ENCODE measurements around the gene AHCTF1. TPM values are rescaled to one million over a fixed set of nuclear protein-coding genes. Genes with fewer than 3 reads are reported as not detected.
"Not testable (repeated sequence)": the region's sequence is repeated elsewhere in the genome, so short reads cannot be mapped to it uniquely, and the experiment has no call there.

AHCTF1 gene
- total RNA-seq, 6 donors from 2014 or later: 22.2 to 40.9 (median 29.7) TPM

DNA sequence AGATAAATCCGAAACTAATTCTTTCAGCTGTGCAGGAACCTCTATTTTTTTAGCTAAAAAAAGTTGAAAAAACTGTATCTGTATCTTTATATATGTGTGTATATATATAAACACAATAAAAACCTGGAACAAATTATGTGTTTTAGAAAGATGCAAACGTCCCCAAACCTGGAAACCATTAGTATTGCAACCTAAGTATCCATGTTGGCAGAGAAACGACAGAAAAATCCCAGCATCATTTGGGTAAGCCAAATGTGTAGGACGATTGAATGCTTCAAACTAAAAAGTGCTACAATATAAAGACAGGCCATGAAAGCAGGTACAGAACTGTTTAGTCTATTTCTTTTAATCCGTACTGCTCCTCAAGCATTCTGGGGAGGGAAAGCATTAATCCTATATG lies 87.9 kb downstream of the AHCTF1 start:
- 92 to 93% methylated on average over 5 of the region's 5 CpGs for WGBS, 2 donors
- H3K4me1 ChIP-seq: no peaks in the 10 kb centered on the region
- no peaks in the 10 kb centered on the region for H3K27me3 ChIP-seq
- H3K36me3 ChIP-seq: peaks cover 0 to 86% (median 30%) of the 10 kb centered on the region in 4 donors
- no peak overlapping the region for H3K27ac ChIP-seq
- DNase-seq (no peak), ATAC-seq (ENCODE audit: low FRiP score in 2 of 2) (no peak)
- no peak overlapping the region for H3K4me3 ChIP-seq
- H3K9me3 ChIP-seq: no peaks in the 10 kb centered on the region
- TF ChIP-seq POLR2A (IDR thresholded peaks at IDR 0.05): no peak
- TF ChIP-seq, protein P1, sequence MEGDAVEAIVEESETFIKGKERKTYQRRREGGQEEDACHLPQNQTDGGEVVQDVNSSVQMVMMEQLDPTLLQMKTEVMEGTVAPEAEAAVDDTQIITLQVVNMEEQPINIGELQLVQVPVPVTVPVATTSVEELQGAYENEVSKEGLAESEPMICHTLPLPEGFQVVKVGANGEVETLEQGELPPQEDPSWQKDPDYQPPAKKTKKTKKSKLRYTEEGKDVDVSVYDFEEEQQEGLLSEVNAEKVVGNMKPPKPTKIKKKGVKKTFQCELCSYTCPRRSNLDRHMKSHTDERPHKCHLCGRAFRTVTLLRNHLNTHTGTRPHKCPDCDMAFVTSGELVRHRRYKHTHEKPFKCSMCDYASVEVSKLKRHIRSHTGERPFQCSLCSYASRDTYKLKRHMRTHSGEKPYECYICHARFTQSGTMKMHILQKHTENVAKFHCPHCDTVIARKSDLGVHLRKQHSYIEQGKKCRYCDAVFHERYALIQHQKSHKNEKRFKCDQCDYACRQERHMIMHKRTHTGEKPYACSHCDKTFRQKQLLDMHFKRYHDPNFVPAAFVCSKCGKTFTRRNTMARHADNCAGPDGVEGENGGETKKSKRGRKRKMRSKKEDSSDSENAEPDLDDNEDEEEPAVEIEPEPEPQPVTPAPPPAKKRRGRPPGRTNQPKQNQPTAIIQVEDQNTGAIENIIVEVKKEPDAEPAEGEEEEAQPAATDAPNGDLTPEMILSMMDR (IDR thresholded peaks at IDR 0.05): no peak
- no peak for TF ChIP-seq POLR2AphosphoS5 (IDR thresholded peaks at IDR 0.05)
- TF ChIP-seq EP300 (IDR thresholded peaks at IDR 0.05): no peak

DNA sequence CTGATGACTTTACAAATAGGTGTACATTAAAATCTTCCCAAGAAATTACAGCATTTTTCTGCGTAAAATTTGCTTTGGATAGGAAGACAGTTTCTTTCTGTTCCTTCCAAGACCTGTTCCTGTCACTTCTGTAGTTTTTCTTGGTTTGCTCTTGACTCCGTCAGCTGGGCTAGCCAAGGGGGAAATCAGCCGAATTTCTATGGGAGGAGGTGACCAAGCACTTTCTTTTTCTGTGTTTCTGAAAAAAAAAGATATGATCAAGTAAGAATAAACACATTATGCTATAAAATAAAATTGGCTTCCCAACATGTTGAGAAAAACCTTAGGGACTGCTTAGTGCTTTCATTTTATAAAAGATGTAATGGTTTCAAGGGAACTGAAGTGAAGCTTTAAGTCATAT lies 91.0 kb downstream of the AHCTF1 start:
- H3K9me3 ChIP-seq; H3K4me1 ChIP-seq; H3K4me3 ChIP-seq; ATAC-seq (ENCODE audit: low FRiP score in 2 of 2); H3K27ac ChIP-seq; H3K27me3 ChIP-seq; DNase-seq: not testable (repeated sequence)
- H3K36me3 ChIP-seq: peaks cover 0 to 56% (median 21%) of the 10 kb centered on the region in 4 donors
- WGBS, 2 donors: 74 to 85% methylated on average over 3 of the region's 3 CpGs

DNA sequence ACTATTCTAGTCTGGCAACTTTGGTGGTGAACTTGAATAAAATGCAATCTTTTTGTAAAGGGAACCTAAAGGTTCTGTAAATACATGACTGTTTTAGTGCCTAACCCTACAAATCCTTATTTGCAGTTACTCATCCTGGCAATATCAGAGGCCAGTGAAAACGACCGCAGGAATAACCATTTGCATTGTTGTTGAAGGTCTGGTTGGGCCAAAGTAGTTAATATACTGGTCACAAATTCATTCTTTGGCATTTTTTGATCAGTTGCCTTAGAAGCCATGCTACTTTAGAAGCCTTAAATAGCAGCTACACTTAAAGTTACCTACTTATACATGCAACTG lies 93.7 kb downstream of the AHCTF1 start:
- ATAC-seq (ENCODE audit: low FRiP score in 2 of 2) (no peak), DNase-seq (no peak)
- Histone ChIP-seq H3K4me1 (no peaks in the 10 kb centered on the region), H3K27ac (no peak overlapping the region), H3K27me3 (no peaks in the 10 kb centered on the region), H3K9me3 (no peaks in the 10 kb centered on the region), H3K4me3 (no peak overlapping the region), H3K36me3 (peaks cover 0 to 34% (median 21%) of the 10 kb centered on the region in 4 donors)
- TF ChIP-seq POLR2A (IDR thresholded peaks at IDR 0.05) (no peak), EP300 (IDR thresholded peaks at IDR 0.05) (no peak), POLR2AphosphoS5 (IDR thresholded peaks at IDR 0.05) (no peak)
- TF ChIP-seq, protein P1 (IDR thresholded peaks at IDR 0.05): no peak
- 92 to 93% methylated on average over 2 of the region's 2 CpGs for WGBS, 2 donors

GRCh38 chr1:246837418-246838117 lies 94.2 kb downstream of the AHCTF1 start:
- no peak for TF ChIP-seq EP300 (IDR thresholded peaks at IDR 0.05)
- TF ChIP-seq POLR2AphosphoS5 (IDR thresholded peaks at IDR 0.05): no peak
- no peak for TF ChIP-seq POLR2A (IDR thresholded peaks at IDR 0.05)
- TF ChIP-seq, protein P1 (IDR thresholded peaks at IDR 0.05): no peak
- ATAC-seq (ENCODE audit: low FRiP score in 2 of 2) (peak in 1 of 2 donors; percentile 37), DNase-seq (no peak)
- no peak overlapping the region for H3K27ac ChIP-seq
- no peak overlapping the region for H3K4me3 ChIP-seq
- no peaks in the 10 kb centered on the region for H3K27me3 ChIP-seq
- H3K4me1 ChIP-seq: no peaks in the 10 kb centered on the region
- H3K9me3 ChIP-seq: no peaks in the 10 kb centered on the region
- peaks cover 0 to 29% (median 19%) of the 10 kb centered on the region in 4 donors for H3K36me3 ChIP-seq
- 95 to 97% methylated on average over 9 of the region's 9 CpGs for WGBS, 2 donors

DNA sequence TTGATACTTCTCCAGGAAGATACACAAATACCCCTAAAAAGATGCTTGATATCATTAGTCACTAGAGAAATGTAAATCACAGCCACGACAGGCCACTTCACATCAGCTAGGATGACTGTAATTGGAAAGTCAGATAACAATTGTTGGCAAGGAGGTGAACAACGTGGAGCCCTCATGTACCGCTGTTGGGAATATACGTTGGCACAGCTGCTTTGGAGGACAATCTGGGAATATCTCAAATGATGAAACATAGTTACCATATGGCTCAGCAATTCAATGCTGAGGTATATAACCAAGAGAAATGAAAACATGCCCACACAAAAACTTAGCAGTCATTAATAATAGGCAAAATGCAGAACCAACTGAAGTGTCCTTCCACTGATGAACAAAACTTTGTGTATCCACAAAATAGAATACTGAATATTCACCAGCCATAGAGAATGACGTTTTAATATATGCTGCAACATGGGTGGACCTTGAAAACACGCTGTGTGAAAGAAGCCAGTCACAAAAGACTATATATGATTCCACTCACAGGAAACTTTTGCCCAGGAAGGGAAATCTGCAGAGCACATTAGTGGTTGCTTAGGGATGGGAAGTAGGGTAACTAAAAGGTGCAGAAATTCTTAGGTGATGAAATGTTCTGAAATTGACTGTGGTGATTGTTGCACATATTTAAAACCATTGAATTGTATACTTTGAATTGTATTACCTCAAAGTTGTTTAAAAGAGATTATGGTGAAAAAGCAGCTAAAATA lies 95.4 kb downstream of the AHCTF1 start:
- Histone ChIP-seq H3K36me3 (peaks cover 0 to 17% (median 8%) of the 10 kb centered on the region in 4 donors), H3K27me3 (no peaks in the 10 kb centered on the region), H3K4me3 (no peak overlapping the region), H3K9me3 (no peaks in the 10 kb centered on the region), H3K4me1 (no peaks in the 10 kb centered on the region), H3K27ac (no peak overlapping the region)
- DNase-seq: no peak
- 50 to 58% methylated on average over 6 of the region's 6 CpGs for WGBS, 2 donors
- no peak for TF ChIP-seq POLR2AphosphoS5 (IDR thresholded peaks at IDR 0.05)
- no peak for ATAC-seq (ENCODE audit: low FRiP score in 2 of 2)
